SW480 (cell line): ENCODE data around the gene IGSF22.
A peak's percentile ranks its signal among the peaks of the same experiment; 100 is the strongest.
"Not testable (repeated sequence)": the region's sequence is repeated elsewhere in the genome, so short reads cannot be mapped to it uniquely, and the experiment has no call there.

ENCODE experiments used
- DNase-seq: peaks from one replicate; pipeline ENCODE4 v3.0.0-alpha.2; 2016; ENCODE audit warnings: low spot score

IGSF22 gene

GRCh38 chr11:18691467-18692140 lies 34.4 kb downstream of the IGSF22 start:
- DNase-seq = not testable (repeated sequence)

- no peak for DNase-seq
These were observed 41.7 kb downstream of the IGSF22 start for GRCh38 chr11:18684267-18684666.

DNA sequence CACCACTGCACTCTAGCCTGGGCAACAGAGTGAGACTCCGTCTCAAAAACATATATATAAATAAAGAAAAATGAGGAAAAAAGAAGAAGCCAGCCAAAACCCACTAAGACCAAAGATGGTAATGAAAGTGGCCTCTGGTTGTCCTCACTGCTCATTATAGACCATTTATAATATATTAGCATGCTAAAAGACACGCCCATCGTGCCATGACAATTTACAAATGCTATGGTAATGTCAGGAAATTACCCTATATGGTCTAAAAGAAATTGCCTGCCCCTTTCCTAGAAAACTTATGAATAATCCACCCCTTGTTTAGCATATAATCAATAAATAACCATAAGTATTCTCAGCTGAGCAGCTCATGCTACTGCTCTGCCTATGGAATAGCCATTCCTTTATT lies 43.5 kb downstream of the IGSF22 start:
- DNase-seq = no peak

DNA sequence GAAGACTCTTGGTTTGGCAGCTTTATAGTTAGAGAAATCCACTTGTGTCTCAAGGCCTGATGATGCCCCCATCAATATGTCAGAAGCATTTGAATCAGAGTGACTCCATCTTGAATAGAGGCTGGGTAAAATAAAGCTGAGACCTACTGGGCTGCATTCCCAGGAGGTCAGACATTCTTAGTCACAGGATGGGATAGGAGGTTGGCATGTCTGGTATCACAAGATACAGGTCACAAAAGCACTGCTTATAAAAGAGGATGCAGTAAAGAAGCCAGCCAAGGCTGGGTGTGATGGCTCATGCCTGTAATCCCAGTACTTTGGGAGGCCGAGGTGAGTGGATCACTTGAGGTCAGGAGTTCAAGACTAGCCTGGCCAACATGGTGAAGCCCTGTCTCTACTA lies 44.0 kb downstream of the IGSF22 start:
- DNase-seq = not testable (repeated sequence)

- DNase-seq = no peak
These were observed 48.4 kb downstream of the IGSF22 start for GRCh38 chr11:18677560-18677959.

GRCh38 chr11:18676803-18677202 lies 49.2 kb downstream of the IGSF22 start:
- DNase-seq = no peak

DNA sequence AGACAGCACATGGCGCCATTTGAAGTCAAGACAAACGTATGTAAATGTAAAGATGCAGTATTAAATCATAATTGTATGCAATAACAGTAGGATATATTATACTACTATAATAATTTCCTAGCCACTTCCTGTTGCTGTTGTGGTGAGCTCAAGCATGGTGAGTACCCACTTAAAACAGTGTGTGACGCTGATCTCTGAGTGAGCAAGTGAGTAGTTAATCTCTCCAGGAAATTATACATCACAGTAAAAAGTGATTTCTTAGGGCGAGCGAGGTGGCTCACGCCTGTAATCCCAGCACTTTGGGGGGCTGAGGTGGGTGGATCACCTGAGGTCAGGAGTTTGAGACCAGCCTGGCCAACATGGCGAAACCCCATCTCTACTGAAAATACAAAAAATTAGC lies 53.8 kb downstream of the IGSF22 start:
- not testable (repeated sequence) for DNase-seq

GRCh38 chr11:18671246-18671645 lies 54.7 kb downstream of the IGSF22 start:
- no peak for DNase-seq

DNA sequence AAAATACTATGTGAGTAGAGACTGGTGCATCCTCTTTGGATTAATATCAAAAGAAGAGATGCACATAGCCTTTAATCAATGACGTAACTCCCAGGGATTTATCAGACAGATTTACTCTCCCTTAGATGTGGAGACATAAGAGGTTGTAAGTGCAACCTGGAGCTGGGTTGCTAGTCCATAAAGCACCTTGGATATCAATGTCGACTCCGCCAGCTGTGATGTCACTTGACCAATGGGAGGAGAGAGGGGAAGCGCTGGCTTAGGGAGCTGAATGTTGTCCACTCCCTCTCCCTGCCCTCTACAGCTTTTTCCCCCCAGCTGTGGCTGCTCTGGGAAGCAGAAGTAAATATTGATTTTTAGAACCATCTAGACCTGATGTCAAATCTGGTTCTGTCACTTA lies 56.3 kb downstream of the IGSF22 start:
- DNase-seq = no peak

- peak; percentile 33 for DNase-seq
These were observed 56.8 kb downstream of the IGSF22 start for GRCh38 chr11:18669219-18669596.

DNA sequence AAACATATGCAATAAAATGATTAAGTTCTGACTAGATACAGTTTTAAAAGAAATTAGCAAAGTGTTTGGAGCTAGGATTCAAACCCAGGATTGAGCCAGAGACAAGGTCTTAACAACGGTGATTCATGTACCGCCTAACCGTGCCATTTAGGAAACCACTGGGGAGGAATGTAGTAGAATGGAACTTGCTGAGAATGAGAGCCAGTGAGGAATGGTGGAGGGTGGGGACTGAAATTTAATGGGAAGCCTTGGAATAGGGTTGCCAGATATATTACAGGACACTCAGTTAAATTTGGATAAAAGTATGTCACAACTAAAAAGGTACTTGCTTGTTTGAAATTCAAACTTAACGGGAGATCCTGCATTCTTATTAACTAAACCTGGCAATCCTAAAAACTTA lies 57.9 kb downstream of the IGSF22 start:
- no peak for DNase-seq

- DNase-seq = not testable (repeated sequence)
These were observed 60.6 kb downstream of the IGSF22 start for GRCh38 chr11:18665353-18665872.

- no peak for DNase-seq
These were observed 68.3 kb downstream of the IGSF22 start for GRCh38 chr11:18657673-18658072.
